ENCODE data around the gene RERE. TPM values are rescaled to one million over a fixed set of nuclear protein-coding genes. Genes with fewer than 3 reads are reported as not detected.

Gene RERE
- total RNA-seq, 1 donor from 2014 or later = 76.8 TPM

DNA sequence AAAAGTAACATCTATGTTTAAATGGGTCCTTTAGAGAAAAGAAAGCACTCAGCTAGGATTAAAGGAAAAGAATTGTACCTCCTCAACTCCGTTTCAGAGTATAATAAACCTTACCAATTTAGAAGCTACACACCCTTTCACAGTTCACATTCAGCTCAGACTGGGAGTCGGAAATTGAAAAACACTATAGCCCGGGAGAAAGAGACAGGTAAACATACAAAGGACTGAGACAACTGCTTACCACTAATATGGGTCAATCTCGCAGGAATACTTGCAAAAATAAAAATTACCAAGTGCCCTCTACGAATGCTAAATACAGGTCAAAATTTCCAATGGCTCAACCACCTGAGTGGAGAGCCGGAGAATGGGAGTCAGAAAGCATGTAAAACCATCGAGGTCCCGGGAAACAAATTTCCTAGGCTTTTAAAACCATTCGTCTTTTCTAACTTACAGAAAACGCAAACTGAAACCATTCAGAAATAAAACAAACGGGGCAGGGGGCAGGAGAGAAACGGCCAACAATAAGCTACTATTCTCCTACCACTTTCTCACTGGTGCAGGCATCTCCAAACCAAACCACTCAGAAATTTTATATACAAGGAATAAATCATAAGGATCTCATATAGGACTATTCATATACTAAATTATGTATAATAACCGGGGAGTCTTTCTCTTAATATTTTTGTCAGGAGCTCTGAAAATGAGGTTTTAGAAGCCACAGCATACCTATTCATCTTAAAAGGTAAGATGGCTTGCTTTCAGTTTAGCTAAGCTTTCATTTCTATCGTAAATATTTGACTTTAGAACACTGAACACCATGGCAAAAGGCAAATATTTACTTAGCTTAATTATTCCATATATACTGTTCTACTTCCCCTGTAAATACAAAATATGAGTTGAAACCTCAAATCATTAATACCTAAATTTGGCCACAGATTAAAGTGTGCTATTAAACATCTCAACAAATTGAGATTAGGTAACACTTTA lies 136.5 kb downstream of the RERE start:
- Mint-ChIP-seq H3K9me3 (ENCODE audit: unreplicated experiment) (no peaks in the 10 kb centered on the region), H3K36me3 (ENCODE audit: unreplicated experiment) (no peaks in the 10 kb centered on the region), H3K27me3 (ENCODE audit: unreplicated experiment) (no peaks in the 10 kb centered on the region), H3K4me1 (ENCODE audit: unreplicated experiment) (peaks cover 22% of the 10 kb centered on the region), H3K27ac (ENCODE audit: unreplicated experiment) (no peak overlapping the region), H3K4me3 (ENCODE audit: unreplicated experiment) (no peak overlapping the region)
- TF ChIP-seq, protein P1, sequence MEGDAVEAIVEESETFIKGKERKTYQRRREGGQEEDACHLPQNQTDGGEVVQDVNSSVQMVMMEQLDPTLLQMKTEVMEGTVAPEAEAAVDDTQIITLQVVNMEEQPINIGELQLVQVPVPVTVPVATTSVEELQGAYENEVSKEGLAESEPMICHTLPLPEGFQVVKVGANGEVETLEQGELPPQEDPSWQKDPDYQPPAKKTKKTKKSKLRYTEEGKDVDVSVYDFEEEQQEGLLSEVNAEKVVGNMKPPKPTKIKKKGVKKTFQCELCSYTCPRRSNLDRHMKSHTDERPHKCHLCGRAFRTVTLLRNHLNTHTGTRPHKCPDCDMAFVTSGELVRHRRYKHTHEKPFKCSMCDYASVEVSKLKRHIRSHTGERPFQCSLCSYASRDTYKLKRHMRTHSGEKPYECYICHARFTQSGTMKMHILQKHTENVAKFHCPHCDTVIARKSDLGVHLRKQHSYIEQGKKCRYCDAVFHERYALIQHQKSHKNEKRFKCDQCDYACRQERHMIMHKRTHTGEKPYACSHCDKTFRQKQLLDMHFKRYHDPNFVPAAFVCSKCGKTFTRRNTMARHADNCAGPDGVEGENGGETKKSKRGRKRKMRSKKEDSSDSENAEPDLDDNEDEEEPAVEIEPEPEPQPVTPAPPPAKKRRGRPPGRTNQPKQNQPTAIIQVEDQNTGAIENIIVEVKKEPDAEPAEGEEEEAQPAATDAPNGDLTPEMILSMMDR (IDR thresholded peaks at IDR 0.05) = no peak
- DNase-seq (ENCODE audit: extremely low spot score, unreplicated experiment) = no peak

DNA sequence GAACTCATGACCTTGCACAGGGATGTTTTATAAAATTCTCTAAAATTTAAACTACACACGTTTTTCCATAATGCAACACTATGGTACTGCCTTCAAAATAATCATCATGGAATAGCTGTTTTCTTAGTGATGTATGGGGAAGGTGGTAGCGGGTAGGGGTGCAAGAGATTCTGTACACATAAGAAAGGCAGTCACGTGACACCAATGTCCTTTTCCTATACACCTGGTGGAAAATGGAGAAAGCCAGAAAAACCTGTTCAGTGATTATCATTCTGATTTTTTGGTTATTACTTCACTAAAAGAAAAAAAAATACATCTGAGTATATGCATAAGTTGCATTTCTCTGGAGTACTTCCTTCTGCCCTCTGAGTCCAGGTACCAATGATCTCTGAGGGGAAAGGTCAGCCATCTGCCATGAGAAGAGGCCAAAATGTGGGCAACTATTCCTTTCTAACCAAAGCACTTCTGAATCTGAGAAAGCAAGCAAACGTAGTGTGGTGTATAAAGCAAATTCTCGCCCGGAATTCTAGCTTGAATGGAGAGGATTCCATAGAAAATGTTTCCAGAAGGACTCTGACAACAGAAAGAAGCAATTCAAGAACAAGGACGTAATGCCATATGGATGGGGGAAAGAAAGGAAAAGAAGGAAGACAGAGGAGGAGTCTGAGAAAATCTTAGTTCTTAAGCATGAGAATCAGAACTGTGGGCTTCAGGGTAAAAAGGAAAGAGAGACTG lies 137.3 kb downstream of the RERE start:
- no peak for DNase-seq (ENCODE audit: extremely low spot score, unreplicated experiment)
- TF ChIP-seq, protein P1 (IDR thresholded peaks at IDR 0.05) = no peak
- H3K9me3 Mint-ChIP-seq (ENCODE audit: unreplicated experiment) = no peaks in the 10 kb centered on the region
- peaks cover 20% of the 10 kb centered on the region for H3K4me1 Mint-ChIP-seq (ENCODE audit: unreplicated experiment)
- no peak overlapping the region for H3K4me3 Mint-ChIP-seq (ENCODE audit: unreplicated experiment)
- no peaks in the 10 kb centered on the region for H3K27me3 Mint-ChIP-seq (ENCODE audit: unreplicated experiment)
- no peak overlapping the region for H3K27ac Mint-ChIP-seq (ENCODE audit: unreplicated experiment)
- no peaks in the 10 kb centered on the region for H3K36me3 Mint-ChIP-seq (ENCODE audit: unreplicated experiment)

DNA sequence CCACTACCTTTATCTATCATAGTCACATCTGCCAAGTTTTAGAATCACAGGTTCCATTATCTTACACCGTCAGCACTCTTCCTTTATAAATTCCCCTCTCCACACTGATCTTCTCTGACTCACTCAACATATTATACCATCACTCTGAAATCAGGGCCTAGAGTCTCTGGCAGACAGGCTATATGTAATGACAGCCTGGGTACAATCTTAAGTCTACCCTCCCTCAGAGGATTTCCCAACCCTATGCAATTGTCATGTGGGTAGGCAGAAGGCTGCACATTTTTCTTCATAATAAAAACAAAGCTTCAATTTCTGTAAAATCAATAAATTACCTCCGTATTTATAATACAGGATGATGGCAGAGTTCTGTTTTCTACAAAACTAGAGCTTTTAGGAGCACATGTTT lies 138.0 kb downstream of the RERE start:
- TF ChIP-seq, protein P1 (IDR thresholded peaks at IDR 0.05) = no peak
- no peaks in the 10 kb centered on the region for H3K27me3 Mint-ChIP-seq (ENCODE audit: unreplicated experiment)
- no peaks in the 10 kb centered on the region for H3K36me3 Mint-ChIP-seq (ENCODE audit: unreplicated experiment)

DNA sequence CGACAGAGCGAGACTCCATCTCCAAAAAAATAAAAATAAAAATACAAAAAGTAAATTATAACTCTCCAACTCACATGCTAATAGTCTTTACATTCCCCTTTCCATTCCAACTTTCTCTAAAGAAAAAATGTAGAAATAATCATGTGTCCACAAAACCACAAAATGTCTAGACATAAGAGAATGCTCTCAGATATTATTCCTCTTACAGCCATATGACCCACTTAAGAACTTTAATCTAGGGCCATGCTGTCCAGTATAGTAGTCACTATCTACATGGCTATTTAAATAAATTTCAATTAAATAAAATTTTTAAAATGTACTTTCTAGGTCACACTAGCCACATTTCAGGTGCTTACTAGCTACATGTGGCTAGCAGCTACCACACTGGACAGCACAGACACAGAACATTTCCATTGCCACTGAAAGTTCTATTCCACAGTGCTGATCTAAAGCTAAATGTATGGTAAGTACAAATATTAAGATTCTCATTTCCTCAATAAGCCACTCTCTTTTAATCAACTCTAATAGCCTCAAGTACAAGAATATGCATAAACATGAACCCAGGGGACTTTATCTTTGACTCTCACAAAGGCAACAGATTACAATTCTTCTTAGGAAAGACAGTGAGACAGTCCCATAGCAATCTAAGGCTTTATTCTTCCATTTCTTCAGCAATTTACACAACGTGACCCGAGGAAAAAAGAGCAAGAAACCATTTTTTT lies 138.6 kb downstream of the RERE start:
- no peak for DNase-seq (ENCODE audit: extremely low spot score, unreplicated experiment)
- H3K36me3 Mint-ChIP-seq (ENCODE audit: unreplicated experiment) = no peaks in the 10 kb centered on the region
- no peak overlapping the region for H3K4me3 Mint-ChIP-seq (ENCODE audit: unreplicated experiment)
- no peak overlapping the region for H3K27ac Mint-ChIP-seq (ENCODE audit: unreplicated experiment)
- TF ChIP-seq, protein P1 (IDR thresholded peaks at IDR 0.05) = no peak
- H3K9me3 Mint-ChIP-seq (ENCODE audit: unreplicated experiment) = no peaks in the 10 kb centered on the region
- peaks cover 31% of the 10 kb centered on the region for H3K4me1 Mint-ChIP-seq (ENCODE audit: unreplicated experiment)
- H3K27me3 Mint-ChIP-seq (ENCODE audit: unreplicated experiment) = no peaks in the 10 kb centered on the region

More for the DNA sequence above, 138.0 kb downstream of the RERE start:
- H3K9me3 Mint-ChIP-seq (ENCODE audit: unreplicated experiment) = no peaks in the 10 kb centered on the region
- no peak overlapping the region for H3K27ac Mint-ChIP-seq (ENCODE audit: unreplicated experiment)
- peaks cover 27% of the 10 kb centered on the region for H3K4me1 Mint-ChIP-seq (ENCODE audit: unreplicated experiment)
- DNase-seq (ENCODE audit: extremely low spot score, unreplicated experiment) = no peak
- no peak overlapping the region for H3K4me3 Mint-ChIP-seq (ENCODE audit: unreplicated experiment)
